Astrocyte of the spinal cord (primary cell): ENCODE data around the gene ZNF618.
"Not testable (repeated sequence)": the region's sequence is repeated elsewhere in the genome, so short reads cannot be mapped to it uniquely, and the experiment has no call there.

ENCODE experiments used
- DNase-seq: peaks from one replicate; pipeline ENCODE4 v3.0.0; 2011; ENCODE audit warnings: low read depth, low spot score
- H3K4me3 ChIP-seq: 2 replicates; pipeline ENCODE4 v1.5.1; 2011; ENCODE audit warnings: low read depth, mild to moderate bottlenecking, low read length, moderate library complexity
- CTCF ChIP-seq: IDR thresholded peaks from 2 replicates; pipeline ENCODE4 v1.5.1; 2012; ENCODE audit warnings: low read depth, mild to moderate bottlenecking, low read length, inconsistent platforms
- in situ Hi-C: cut with HindIII; loops from 2 replicates; pipeline ENCODE4 v1.10.0; 2017; ENCODE audit warnings: low sequenced_read_pairs

The ZNF618 gene

GRCh38 chr9:114038724-114039313 is 162.7 kb downstream of the ZNF618 start:
- TF ChIP-seq CTCF, result no peak
- no peak for DNase-seq
- in situ Hi-C loops, result no loop called here
- no peak overlapping the region for H3K4me3 ChIP-seq

GRCh38 chr9:114039484-114039883 is 163.4 kb downstream of the ZNF618 start:
- TF ChIP-seq CTCF, result no peak
- no peak overlapping the region for H3K4me3 ChIP-seq
- no peak for DNase-seq
- in situ Hi-C loops, result no loop called here

- DNase-seq, H3K4me3 ChIP-seq, in situ Hi-C loops: not testable (repeated sequence)
Measured at GRCh38 chr9:114043660-114044059, 167.6 kb downstream of the ZNF618 start.

- no peak for DNase-seq
- no peak overlapping the region for H3K4me3 ChIP-seq
- no peak for TF ChIP-seq CTCF
- in situ Hi-C loops, result no loop called here
Measured at GRCh38 chr9:114046237-114046755, 170.2 kb downstream of the ZNF618 start.

GRCh38 chr9:114046875-114047274 is 170.8 kb downstream of the ZNF618 start:
- in situ Hi-C loops, result no loop called here
- DNase-seq, result no peak
- no peak overlapping the region for H3K4me3 ChIP-seq
- TF ChIP-seq CTCF, result no peak

GRCh38 chr9:114047717-114048116 is 171.6 kb downstream of the ZNF618 start:
- DNase-seq, result no peak
- H3K4me3 ChIP-seq, result no peak overlapping the region
- in situ Hi-C loops, result no loop called here
- TF ChIP-seq CTCF, result peak; percentile 49

GRCh38 chr9:114048533-114049415 is 172.7 kb downstream of the ZNF618 start:
- in situ Hi-C loops, result no loop called here
- no peak for TF ChIP-seq CTCF
- no peak for DNase-seq
- H3K4me3 ChIP-seq, result no peak overlapping the region
